Measurements from ENCODE around the gene NUP42.
"Not testable (repeated sequence)": the region's sequence is repeated elsewhere in the genome, so short reads cannot be mapped to it uniquely, and the experiment has no call there.

The NUP42 gene

DNA sequence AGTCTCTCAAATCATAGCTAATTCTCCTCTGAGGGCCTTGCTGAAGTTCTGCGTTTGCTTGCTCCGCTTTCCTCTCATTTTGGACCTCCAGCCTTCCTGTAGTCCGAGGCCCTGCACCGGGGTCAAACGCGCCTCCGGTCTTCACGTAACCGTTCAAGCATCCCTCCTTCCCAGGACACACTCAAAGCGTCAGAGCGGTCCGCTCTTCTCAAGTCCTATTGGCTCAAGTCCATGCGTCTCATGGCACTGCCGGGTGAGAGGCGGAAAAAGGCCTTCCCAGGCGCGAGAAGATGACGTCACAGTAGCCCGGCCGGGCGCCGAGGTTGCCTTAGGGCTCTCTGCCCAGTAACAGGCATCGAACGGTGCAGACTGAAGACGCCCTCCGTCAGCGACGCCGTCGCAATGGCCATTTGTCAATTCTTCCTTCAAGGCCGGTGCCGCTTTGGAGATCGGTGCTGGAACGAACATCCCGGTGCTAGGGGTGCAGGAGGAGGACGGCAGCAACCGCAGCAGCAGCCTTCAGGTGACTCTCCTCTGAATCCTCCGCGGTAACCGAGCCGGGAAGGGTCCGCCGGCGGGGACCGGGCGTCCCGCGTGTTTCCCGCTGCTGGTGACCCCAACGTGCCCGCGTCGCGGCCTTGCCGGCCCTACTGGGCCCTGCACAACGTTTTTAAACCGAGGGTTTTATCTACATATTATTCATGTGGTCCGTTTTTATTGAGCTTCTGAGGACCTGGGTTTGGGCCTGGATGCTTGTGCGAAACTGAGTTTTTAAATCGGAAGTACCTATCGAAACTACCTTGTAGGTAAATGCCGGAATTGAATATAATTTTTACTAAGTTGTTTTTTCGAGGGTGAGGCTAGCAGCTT, at the start of gene NUP42:
Gene NUP42, plus strand, starts transcription at position 365 of the 870 bp plus-strand sequence. Its CDS starts 38 bp downstream, at position 403.
- DNase-seq, result peak; percentile 99

DNA sequence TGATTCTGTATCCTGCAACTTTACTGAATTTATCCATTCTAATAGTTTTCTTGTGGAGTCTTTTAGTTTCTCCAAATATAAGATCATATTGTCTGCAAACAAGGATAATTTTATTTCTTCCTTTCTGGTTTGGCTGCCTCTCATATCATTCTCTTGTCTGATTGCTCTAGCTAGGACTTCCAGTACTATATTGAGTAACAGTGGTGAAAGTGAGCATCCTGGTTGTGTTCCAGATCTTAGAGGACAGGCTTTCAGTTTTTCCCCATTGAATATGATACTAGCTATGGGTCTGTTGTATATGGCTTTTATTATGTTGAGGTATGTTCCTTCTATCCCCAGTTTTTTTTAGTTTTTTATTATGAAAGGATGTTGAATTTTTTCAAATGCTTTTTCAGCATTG, 48.1 kb upstream of the NUP42 start:
- no peak for DNase-seq

- no peak for DNase-seq
These were observed 46.1 kb upstream of the NUP42 start for GRCh38 chr7:23135755-23136154.

- DNase-seq, result no peak
These were observed 45.6 kb upstream of the NUP42 start for GRCh38 chr7:23136216-23136615.

DNA sequence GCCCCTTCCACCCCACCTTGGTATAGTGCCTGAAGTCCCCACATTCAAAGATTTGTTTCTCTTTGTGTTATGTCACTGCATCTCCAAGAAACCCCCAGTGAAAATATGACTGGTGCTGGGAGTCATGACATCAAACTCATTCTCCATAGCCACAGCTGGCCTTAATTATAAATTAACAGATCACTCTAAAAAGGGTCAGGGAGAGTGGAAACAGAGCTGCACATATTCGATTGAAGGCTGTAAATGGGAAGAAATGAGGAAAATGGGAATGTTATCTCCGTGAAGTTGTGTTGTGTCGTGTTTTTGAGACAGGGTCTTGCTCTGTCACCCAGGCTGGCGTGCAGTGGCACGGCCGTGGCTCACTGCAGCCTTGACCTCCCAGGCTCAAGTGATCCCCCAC, 24.2 kb upstream of the NUP42 start:
- DNase-seq, result no peak

GRCh38 chr7:23158546-23158945, 23.3 kb upstream of the NUP42 start:
- DNase-seq, result no peak

GRCh38 chr7:23161482-23161881, 20.4 kb upstream of the NUP42 start:
- DNase-seq, result no peak

- no peak for DNase-seq
These were observed 17.0 kb upstream of the NUP42 start for GRCh38 chr7:23164846-23165245.

GRCh38 chr7:23165316-23165715, 16.5 kb upstream of the NUP42 start:
- DNase-seq, result no peak

DNA sequence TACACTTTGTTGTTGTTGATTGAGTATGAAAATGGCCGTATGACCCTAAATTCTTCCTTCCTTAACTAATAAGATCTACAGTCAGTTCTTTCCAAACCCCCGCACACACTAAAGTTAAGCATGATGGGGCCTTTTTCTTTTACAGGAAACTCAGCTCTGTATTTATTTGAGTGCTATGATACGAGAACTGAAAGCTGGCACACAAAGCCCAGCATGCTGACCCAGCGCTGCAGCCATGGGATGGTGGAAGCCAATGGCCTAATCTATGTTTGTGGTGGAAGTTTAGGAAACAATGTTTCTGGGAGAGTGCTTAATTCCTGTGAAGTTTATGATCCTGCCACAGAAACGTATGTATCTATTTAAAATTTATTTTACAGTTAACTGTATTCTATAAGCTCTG, 14.2 kb upstream of the NUP42 start:
- DNase-seq, result no peak

- no peak for DNase-seq
These were observed 13.6 kb upstream of the NUP42 start for GRCh38 chr7:23168111-23168885.

DNA sequence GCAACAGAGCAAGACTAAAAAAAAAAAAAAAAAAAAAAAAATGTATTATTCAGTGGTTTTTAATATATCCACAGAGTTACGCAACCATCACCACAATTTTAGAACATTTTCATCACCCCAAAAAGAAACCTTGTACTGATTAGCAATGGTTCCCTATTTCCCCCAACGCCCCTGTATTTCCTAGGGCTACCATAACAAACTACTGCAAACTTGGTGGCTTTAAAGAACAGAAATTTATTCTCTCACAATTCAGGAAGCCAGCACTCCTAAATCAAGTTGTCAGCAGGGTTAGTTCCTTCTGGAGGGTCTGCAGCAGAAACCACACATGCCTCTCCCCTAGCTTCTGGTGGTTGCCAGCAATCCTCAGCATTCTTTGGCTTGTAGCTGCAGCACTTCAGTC, 5.9 kb upstream of the NUP42 start:
- DNase-seq, result no peak

- DNase-seq, result no peak
These were observed 1.6 kb downstream of the NUP42 start for GRCh38 chr7:23183279-23184012.

DNA sequence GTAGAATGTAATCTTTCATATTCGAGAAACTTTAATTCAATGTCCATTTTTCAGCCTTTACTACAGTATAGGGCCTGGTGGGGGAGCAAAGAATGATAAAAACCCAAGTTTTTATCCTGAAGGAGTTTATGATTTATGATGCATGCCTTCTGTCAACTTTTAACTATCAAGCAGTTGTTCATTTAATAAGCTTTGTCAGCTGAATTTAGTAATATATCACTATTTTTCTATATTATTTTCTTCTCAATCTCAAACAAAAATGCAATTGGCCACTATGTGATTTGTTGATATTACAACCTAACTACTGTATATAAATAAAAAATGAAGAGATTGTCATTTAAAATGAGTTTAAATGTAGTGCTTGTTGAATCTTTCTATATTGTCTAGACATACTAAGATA, 2.4 kb downstream of the NUP42 start:
- no peak for DNase-seq

DNA sequence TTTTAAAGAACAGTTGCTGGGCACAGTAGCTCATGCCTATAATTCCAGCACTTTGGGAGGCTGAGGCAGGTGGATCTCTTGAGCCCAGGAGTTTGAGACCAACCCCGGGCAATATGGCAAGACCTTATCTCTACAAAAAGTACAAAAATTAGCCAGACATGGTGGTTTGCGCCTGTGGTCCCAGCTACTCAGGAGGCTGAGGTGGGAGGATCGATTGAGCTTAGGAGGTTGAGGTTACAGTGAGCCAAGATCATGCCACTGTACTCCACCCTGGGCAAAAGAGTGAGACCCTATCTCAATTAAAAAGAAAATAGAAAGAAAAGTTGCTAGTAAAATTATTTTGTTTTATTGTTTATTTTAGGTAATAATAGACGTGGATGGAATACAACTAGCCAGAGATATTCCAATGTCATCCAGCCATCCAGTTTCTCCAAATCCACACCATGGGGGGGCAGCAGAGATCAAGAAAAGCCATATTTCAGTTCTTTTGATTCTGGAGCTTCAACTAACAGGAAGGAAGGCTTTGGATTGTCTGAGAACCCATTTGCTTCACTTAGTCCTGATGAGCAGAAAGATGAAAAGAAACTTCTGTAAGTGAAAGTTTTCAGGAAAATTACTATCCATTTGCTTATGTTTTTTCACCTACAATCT, 3.0 kb downstream of the NUP42 start:
- DNase-seq, result peak; percentile 75

GRCh38 chr7:23185980-23186379, 4.1 kb downstream of the NUP42 start:
- no peak for DNase-seq

DNA sequence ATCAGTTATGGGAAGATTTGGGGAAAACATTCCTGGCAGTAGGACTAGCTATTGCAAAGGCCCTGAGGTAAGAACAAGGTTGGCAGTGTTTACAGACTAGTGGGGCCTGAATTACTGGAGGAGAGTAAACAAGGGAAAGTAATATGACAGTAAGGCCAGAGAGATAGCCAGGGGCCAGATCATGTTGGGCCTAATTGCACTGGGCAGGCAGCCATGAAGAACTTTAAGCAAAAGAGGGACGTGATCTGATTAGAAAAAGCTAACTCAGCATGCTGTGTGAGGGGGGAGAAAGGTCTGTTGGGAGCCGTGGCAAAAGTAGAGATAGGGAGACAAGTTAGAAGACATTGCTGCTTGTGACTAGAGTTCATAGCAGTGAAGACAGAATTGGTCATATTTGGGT, 9.2 kb downstream of the NUP42 start:
- DNase-seq, result no peak

GRCh38 chr7:23193650-23194227, 11.9 kb downstream of the NUP42 start:
- DNase-seq, result not testable (repeated sequence)

DNA sequence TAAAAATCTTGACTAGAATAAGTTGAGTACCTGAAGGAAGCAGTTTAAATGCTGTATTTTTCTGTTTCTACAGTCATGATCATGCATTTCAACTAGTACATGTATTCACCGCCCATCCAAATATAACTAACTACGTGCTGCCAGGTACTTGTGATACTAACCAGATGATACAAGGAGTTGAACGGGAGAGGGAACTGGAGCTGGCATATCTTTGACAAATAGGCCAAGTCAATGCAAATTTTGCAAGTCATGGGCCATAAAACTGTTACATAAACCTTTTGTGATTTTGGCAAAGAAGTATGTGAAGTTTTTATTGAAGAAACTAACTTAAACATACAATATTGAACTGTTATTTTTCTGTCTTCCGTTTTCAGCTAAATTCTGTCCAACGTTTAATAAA, 14.5 kb downstream of the NUP42 start:
- DNase-seq, result no peak

DNA sequence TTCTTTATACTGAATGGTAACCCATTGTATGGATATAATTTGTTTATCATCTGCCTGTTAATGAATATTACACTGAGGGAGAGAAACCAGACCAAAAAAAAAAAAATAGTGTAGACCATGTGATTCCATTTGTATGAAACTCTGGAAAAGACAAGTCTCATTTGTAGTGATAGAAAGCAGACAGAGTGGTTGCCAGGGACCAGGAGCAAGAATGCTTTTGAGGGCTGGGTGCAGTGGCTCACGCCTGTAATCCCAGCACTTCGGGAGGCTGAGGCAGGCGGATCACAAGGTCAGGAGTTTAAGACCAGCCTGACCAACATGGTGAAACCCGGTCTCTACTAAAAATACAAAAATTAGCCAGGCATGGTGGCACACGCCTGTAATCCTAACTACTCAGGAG, 15.9 kb downstream of the NUP42 start:
- DNase-seq, result not testable (repeated sequence)

- no peak for DNase-seq
These were observed 18.5 kb downstream of the NUP42 start for GRCh38 chr7:23200331-23200730.

GRCh38 chr7:23204241-23204640, 22.4 kb downstream of the NUP42 start:
- no peak for DNase-seq

DNA sequence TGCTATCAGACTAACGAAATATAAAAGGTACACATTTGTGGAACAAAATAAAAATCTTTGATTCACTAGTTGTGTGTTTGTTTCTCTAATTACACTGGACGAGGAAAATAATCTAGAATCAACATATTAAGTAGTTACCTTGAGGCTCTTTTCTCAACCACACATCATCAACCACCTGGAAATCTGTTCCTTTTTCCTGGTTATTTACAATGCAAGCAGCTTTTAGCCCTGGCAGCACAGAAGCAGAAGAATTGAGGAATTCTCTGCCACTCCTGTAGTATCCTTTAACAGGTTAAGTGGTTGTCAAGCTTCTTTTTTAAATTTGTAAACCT, 23.7 kb downstream of the NUP42 start:
- DNase-seq, result no peak
